Ramos (cell line): ENCODE measurements around the gene WSCD1.

ENCODE experiments used
- in situ Hi-C: fragments of 300-500 bp; cut with MboI; formaldehyde crosslinking; loops from one replicate; pipeline ENCODE4 v1.14.3; 2022; ENCODE audit warnings: low sequenced_read_pairs; ENCODE audit not compliant: unreplicated experiment

Gene WSCD1

DNA sequence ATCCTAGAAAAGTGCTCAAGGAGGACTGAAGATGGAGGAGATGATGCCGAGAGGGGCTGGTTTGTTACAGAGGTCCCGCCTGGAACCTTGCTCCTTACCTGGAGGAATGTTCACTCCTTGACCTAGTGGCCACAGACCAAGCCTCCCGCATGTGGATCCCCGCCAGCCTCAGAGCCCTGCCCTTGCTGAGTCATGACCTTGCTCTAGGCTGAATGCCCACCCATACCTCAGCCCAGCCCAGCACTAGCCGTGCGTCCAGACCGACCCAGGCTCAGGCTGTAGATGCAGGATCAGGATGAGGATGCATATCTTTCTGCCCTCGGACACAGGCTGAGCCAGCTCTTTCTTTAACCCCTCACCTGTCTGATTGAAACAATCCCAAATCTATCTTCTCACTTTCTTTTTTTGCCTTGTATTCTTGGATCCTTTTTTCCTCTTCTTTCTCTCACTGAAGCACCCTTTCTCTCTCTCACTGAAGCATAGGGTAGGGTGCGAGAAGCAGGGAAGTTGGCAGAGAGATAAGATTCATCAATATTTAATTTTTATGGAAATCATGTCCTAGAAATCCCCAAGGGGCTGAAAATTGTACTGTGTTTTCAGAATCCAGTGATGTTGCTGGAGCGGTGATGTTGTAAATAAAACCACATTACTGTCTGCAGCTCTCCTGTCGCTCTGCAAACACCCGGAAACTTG, 34.9 kb downstream of the WSCD1 start:
- in situ Hi-C loops, result no loop called here

DNA sequence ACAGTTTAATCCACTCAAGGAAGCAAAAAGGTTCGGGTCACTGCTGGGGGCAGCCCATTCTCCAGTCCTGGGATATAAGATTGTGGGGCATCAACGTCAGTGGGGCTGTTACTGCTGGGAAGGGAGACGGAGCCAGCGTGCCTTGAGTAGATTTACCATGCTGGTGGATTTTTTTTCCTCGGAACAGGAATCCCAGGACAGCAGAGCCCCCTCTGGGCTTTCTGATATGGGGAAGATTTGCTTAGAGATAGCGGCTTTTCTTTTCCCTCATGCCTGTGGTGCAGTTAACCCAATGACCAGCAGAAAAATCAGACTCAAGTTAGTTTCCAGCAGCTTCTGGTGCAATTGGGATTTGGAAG, 35.4 kb downstream of the WSCD1 start:
- in situ Hi-C loops, result no loop called here

DNA sequence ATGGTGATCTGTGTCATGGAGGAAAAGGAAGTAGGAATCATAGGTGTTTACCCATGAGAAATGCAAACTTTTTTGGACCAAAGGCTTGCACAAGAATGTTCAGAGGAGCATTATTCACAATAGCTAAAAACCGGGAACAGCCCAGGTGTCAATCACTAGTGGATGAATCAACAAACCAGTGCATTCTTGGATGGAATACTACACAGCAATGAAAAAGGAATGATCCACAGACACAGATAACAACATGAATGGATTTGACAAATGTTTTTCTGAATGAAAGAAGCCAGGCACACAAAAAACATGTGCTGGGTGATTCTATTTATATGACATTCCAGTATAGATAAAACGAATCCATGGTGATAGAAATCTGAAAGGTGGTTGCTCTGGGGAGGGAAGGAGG, 36.0 kb downstream of the WSCD1 start:
- in situ Hi-C loops, result no loop called here

DNA sequence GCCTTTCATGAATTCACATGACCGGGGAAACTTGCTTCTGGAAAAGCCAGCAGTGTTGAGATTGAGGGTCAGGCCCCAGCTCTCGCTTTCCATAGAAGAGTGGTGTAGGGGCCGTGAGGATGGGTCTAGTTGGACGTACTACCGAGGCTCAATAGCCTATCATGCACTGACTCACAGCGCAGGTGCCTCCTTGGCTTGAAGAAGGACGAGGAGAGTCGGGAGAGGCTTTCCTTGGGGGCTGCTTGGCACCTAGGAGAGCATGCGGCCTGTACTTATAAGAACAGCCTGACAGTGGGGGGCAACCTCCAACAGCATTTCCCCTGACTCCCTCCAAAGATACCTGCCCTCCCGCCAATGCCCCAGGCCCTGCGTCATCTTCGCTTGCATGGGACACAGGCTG, 37.6 kb downstream of the WSCD1 start:
- in situ Hi-C loops, result no loop called here

DNA sequence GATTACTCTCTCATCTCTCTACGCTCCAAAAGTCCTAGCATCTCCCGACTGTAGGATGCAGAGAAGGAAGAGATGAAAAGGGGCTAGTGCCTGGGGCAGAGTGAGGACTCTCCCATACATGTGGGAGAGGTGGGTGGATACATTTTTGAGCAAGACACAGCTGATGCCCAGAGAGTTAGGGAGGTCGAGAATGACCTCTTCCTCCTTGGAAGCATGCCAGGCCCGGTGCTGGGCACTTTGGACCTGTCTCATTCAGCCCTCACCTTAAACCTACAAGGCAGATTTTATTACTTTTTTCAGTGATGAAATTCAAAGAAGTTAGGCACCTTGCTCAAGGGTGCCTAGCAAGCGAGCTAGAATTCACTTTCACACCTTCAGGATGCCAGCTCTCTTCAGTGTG, 38.2 kb downstream of the WSCD1 start:
- in situ Hi-C loops, result no loop called here

DNA sequence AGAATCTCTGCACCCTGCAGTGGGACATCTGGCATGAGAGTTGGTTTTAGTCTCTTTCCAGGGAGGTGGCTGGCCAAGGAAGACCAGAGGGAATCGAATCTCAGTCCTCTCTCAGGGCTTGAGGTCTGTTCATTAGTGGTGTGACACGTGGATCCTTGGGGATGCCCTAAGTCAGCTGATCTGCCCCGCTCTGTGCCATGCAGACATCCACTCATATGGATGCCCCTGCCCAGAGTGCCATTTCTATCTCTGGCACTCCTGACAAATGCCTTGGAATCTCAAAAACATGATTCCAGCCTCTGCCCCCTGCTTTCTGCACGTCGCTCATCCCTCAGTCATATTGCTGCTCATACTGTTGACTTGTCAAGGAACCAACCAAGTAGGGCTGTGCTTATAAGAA, 38.8 kb downstream of the WSCD1 start:
- in situ Hi-C loops, result no loop called here

GRCh38 chr17:6109536-6109935, 39.4 kb downstream of the WSCD1 start:
- in situ Hi-C loops, result no loop called here

- in situ Hi-C loops, result no loop called here
These were observed 39.9 kb downstream of the WSCD1 start for GRCh38 chr17:6110088-6110487.

- in situ Hi-C loops, result no loop called here
These were observed 40.4 kb downstream of the WSCD1 start for GRCh38 chr17:6110592-6110991.

DNA sequence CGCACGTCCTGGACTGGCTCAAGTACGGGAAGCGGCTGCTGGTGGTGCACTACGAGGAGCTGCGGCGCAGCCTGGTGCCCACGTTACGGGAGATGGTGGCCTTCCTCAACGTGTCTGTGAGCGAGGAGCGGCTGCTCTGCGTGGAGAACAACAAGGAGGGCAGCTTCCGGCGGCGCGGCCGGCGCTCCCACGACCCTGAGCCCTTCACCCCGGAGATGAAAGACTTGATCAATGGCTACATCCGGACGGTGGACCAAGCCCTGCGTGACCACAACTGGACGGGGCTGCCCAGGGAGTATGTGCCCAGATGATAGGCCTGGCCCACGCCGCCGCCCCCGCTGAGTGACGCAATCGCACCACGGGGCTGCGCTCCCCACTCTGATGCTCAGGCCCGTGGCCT, 50.2 kb downstream of the WSCD1 start:
- in situ Hi-C loops, result no loop called here

DNA sequence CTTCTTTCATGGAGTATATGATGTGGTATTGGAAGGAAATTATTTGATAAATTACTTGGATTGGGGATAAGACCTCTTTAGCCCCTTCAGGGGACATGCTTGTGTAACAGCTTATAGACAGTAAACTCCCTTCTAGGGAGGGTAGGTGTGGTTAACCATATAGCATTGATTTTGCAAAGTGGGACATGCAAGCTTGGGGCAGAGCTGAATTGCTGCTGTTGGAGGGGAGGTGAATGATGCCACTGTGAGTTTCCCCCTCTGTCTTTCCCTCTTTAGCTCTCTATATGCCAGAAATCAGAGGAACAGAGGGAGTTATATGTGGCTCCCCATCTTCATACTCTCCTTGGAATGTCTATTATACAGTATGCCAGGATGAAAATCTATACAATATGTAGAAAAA, 54.7 kb downstream of the WSCD1 start:
- in situ Hi-C loops, result no loop called here

DNA sequence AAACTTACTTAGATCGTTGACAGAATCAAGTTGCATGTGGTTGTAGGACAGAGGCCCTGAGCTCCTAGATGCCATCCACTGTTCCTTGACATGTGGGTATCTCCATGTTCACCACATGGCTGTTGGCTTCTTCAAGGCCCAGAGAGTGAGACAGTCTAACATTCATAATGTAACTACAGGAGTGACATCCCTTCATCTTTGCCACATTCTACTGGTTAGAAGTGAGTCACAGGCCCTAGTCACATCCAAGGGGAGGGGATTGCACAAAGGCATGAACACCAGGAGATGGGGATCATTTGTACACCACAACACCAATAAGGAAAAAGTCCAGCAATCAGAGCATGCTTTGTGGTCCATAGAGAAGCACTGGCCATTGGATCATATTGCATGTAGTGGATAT, 56.6 kb downstream of the WSCD1 start:
- in situ Hi-C loops, result no loop called here

- in situ Hi-C loops, result no loop called here
These were observed 64.5 kb downstream of the WSCD1 start for GRCh38 chr17:6134721-6135120.

DNA sequence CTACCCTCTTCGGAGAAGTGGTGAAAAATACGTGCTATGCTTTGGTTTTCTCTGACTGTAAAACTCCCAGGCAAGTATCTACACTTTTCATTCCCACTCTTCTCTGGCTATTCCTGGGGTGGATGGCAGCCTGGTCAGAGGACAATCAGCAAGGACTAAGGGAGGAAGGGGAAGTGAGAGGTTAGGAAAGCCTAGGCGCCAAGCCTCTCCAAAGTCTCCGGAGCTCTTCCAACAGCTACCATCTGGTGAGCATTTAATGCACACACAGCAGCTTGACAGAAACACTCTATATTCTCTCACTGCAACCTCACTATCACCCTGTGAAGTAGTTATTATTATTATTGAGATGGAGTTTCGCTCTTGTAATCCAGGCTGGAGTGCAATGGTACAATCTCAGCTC, 65.1 kb downstream of the WSCD1 start:
- in situ Hi-C loops, result no loop called here

GRCh38 chr17:6135996-6136395, 65.8 kb downstream of the WSCD1 start:
- in situ Hi-C loops, result no loop called here

GRCh38 chr17:6137716-6138502, 67.7 kb downstream of the WSCD1 start:
- in situ Hi-C loops, result no loop called here

- in situ Hi-C loops, result no loop called here
These were observed 68.7 kb downstream of the WSCD1 start for GRCh38 chr17:6138761-6139446.

- in situ Hi-C loops, result no loop called here
These were observed 69.3 kb downstream of the WSCD1 start for GRCh38 chr17:6139447-6139832.

- in situ Hi-C loops, result no loop called here
These were observed 70.0 kb downstream of the WSCD1 start for GRCh38 chr17:6140188-6140587.

GRCh38 chr17:6140728-6141330, 70.7 kb downstream of the WSCD1 start:
- in situ Hi-C loops, result no loop called here

DNA sequence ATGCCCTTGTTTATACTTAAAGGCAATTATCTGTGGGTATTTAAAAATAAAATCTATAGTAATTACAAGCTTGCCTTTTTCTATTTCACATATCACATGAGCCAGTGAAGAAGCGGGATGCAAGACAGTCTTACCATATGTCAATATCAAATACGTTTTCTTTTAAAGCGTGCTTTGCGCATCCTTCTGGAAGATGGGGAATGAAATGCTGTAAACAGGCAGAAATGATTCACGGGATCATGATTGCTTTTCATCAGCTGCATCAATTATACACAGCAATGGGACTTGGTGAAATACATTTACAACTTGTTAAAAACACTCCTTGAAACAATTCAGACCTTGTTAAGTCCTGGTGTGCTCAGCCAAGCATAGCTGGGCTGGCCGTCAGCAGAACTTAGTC, 72.5 kb downstream of the WSCD1 start:
- in situ Hi-C loops, result no loop called here
